ENCODE results near the gene ACSS3. TPM values are rescaled to one million over a fixed set of nuclear protein-coding genes. Genes with fewer than 3 reads are reported as not detected.

ACSS3 gene
- total and polyA plus RNA-seq, 4 donors, result 18.2 to 94.3 (median 32.5) TPM

GRCh38 chr12:81159856-81160255, 82.0 kb downstream of the ACSS3 start:
- Histone ChIP-seq H3K4me3 (ENCODE audit: low read depth in 1 of 3, low read length in 3 of 3) (no peak overlapping the region), H3K27ac (ENCODE audit: low read depth in 1 of 2, low read length in 2 of 2) (no peak overlapping the region), H3K27me3 (ENCODE audit: control insufficient read depth in 4 of 4, insufficient read depth in 4 of 4, low read length in 3 of 4) (no peaks in the 10 kb centered on the region), H3K9me3 (ENCODE audit: control insufficient read depth in 4 of 4, low read length in 3 of 4) (no peaks in the 10 kb centered on the region), H3K9ac (ENCODE audit: low read depth in 1 of 2, low read length in 2 of 2) (no peak overlapping the region), H3K36me3 (ENCODE audit: control insufficient read depth in 4 of 4, insufficient read depth in 3 of 4, low read depth in 1 of 4, low read length in 3 of 4) (peaks cover 0 to 4% (median 0%) of the 10 kb centered on the region in 4 donors), H3K4me1 (ENCODE audit: control insufficient read depth in 4 of 4, insufficient read depth in 4 of 4, low read length in 3 of 4) (no peaks in the 10 kb centered on the region)
- 90% methylated on average over 3 of the region's 3 CpGs for WGBS
- TF ChIP-seq FOXA1 (IDR thresholded peaks at IDR 0.05) (no peak), FOXA2 (IDR thresholded peaks at IDR 0.05) (no peak), SP1 (IDR thresholded peaks at IDR 0.05) (no peak), HNF4G (IDR thresholded peaks at IDR 0.05) (no peak), NR2F2 (IDR thresholded peaks at IDR 0.05) (no peak), TAF1 (conservative IDR thresholded peaks at IDR 0.05) (no peak), JUND (IDR thresholded peaks at IDR 0.05) (no peak), YY1 (IDR thresholded peaks at IDR 0.05) (no peak), HNF4A (conservative IDR thresholded peaks at IDR 0.05) (no peak), ZBTB33 (IDR thresholded peaks at IDR 0.05) (no peak)
- TF ChIP-seq, protein P1, sequence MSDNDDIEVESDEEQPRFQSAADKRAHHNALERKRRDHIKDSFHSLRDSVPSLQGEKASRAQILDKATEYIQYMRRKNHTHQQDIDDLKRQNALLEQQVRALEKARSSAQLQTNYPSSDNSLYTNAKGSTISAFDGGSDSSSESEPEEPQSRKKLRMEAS (IDR thresholded peaks at IDR 0.05), result no peak
- TF ChIP-seq, protein P2, sequence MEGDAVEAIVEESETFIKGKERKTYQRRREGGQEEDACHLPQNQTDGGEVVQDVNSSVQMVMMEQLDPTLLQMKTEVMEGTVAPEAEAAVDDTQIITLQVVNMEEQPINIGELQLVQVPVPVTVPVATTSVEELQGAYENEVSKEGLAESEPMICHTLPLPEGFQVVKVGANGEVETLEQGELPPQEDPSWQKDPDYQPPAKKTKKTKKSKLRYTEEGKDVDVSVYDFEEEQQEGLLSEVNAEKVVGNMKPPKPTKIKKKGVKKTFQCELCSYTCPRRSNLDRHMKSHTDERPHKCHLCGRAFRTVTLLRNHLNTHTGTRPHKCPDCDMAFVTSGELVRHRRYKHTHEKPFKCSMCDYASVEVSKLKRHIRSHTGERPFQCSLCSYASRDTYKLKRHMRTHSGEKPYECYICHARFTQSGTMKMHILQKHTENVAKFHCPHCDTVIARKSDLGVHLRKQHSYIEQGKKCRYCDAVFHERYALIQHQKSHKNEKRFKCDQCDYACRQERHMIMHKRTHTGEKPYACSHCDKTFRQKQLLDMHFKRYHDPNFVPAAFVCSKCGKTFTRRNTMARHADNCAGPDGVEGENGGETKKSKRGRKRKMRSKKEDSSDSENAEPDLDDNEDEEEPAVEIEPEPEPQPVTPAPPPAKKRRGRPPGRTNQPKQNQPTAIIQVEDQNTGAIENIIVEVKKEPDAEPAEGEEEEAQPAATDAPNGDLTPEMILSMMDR (IDR thresholded peaks at IDR 0.05; ENCODE audit: low read depth, low read length, missing input control), result no peak
- TF ChIP-seq, protein P3, sequence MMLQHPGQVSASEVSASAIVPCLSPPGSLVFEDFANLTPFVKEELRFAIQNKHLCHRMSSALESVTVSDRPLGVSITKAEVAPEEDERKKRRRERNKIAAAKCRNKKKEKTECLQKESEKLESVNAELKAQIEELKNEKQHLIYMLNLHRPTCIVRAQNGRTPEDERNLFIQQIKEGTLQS (IDR thresholded peaks at IDR 0.05), result no peak
- TF ChIP-seq, protein P4, sequence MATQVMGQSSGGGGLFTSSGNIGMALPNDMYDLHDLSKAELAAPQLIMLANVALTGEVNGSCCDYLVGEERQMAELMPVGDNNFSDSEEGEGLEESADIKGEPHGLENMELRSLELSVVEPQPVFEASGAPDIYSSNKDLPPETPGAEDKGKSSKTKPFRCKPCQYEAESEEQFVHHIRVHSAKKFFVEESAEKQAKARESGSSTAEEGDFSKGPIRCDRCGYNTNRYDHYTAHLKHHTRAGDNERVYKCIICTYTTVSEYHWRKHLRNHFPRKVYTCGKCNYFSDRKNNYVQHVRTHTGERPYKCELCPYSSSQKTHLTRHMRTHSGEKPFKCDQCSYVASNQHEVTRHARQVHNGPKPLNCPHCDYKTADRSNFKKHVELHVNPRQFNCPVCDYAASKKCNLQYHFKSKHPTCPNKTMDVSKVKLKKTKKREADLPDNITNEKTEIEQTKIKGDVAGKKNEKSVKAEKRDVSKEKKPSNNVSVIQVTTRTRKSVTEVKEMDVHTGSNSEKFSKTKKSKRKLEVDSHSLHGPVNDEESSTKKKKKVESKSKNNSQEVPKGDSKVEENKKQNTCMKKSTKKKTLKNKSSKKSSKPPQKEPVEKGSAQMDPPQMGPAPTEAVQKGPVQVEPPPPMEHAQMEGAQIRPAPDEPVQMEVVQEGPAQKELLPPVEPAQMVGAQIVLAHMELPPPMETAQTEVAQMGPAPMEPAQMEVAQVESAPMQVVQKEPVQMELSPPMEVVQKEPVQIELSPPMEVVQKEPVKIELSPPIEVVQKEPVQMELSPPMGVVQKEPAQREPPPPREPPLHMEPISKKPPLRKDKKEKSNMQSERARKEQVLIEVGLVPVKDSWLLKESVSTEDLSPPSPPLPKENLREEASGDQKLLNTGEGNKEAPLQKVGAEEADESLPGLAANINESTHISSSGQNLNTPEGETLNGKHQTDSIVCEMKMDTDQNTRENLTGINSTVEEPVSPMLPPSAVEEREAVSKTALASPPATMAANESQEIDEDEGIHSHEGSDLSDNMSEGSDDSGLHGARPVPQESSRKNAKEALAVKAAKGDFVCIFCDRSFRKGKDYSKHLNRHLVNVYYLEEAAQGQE (IDR thresholded peaks at IDR 0.05), result no peak
- DNase-seq (ENCODE audit: low spot score), result no peak

- no peak for DNase-seq (ENCODE audit: low spot score)
- H3K36me3 ChIP-seq (ENCODE audit: control insufficient read depth in 4 of 4, insufficient read depth in 3 of 4, low read depth in 1 of 4, low read length in 3 of 4), result peaks cover 0 to 8% (median 0%) of the 10 kb centered on the region in 4 donors
Measured at GRCh38 chr12:81161680-81162079, 83.8 kb downstream of the ACSS3 start.

More at GRCh38 chr12:81161680-81162079, 83.8 kb downstream of the ACSS3 start:
- Histone ChIP-seq H3K27ac (ENCODE audit: low read depth in 1 of 2, low read length in 2 of 2) (no peak overlapping the region), H3K27me3 (ENCODE audit: control insufficient read depth in 4 of 4, insufficient read depth in 4 of 4, low read length in 3 of 4) (no peaks in the 10 kb centered on the region), H3K9me3 (ENCODE audit: control insufficient read depth in 4 of 4, low read length in 3 of 4) (no peaks in the 10 kb centered on the region), H3K4me3 (ENCODE audit: low read depth in 1 of 3, low read length in 3 of 3) (no peak overlapping the region), H3K4me1 (ENCODE audit: control insufficient read depth in 4 of 4, insufficient read depth in 4 of 4, low read length in 3 of 4) (no peaks in the 10 kb centered on the region), H3K9ac (ENCODE audit: low read depth in 1 of 2, low read length in 2 of 2) (no peak overlapping the region)
- TF ChIP-seq JUND (IDR thresholded peaks at IDR 0.05) (no peak), RXRA (IDR thresholded peaks at IDR 0.05) (no peak), SP1 (IDR thresholded peaks at IDR 0.05) (no peak), FOXA1 (IDR thresholded peaks at IDR 0.05) (no peak), ZBTB33 (IDR thresholded peaks at IDR 0.05) (no peak), TAF1 (conservative IDR thresholded peaks at IDR 0.05) (no peak), NR2F2 (IDR thresholded peaks at IDR 0.05) (no peak)
- TF ChIP-seq, protein P3 (IDR thresholded peaks at IDR 0.05), result no peak
- TF ChIP-seq, protein P1 (IDR thresholded peaks at IDR 0.05), result no peak
- TF ChIP-seq, protein P2 (IDR thresholded peaks at IDR 0.05; ENCODE audit: low read depth, low read length, missing input control), result no peak
- WGBS, result 97% methylated on average over 5 of the region's 5 CpGs

Data from liver (tissue), 9 donors.